ENCODE results near the gene DGKI.
"Not testable (repeated sequence)": the region's sequence is repeated elsewhere in the genome, so short reads cannot be mapped to it uniquely, and the experiment has no call there.

DNA sequence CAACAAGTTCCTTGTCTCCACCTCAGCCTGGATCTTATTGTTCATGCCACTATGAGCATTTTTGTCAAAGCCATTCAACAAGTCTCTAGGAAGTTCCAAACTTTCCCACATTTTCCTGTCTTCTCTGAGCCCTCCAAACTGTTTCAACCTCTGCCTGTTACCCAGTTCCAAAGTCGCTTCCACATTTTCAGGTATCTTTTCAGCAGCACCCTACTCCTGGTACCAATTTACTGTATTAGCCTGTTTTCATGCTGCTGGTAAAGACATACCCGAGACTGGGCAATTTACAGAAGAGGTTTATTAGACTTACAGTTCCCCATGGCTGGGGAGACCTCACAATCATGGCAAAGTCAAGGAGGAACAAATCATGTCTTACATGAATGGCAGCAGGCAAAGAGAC, 13.8 kb downstream of the DGKI start:
- TF ChIP-seq CTCF (IDR thresholded peaks at IDR 0.05); KDM1A (IDR thresholded peaks at IDR 0.05; ENCODE audit: low read depth): not testable (repeated sequence)
